HG02798 (cell line): ENCODE data around the gene NDUFS8.

ENCODE experiments used
- ATAC-seq: cut with Tn5 transposase; IDR thresholded peaks from one replicate; pipeline ENCODE4 v1.9.1; 2021; ENCODE audit warnings: mild to moderate bottlenecking; ENCODE audit not compliant: unreplicated experiment, poor library complexity

NDUFS8 gene

GRCh38 chr11:68047437-68048290 lies 17.2 kb downstream of the NDUFS8 start:
- ATAC-seq: no peak

- no peak for ATAC-seq
These were observed 18.4 kb downstream of the NDUFS8 start for GRCh38 chr11:68048681-68049508.

GRCh38 chr11:68049509-68050370 lies 19.3 kb downstream of the NDUFS8 start:
- ATAC-seq: no peak

GRCh38 chr11:68050371-68050841 lies 19.9 kb downstream of the NDUFS8 start:
- ATAC-seq: no peak

GRCh38 chr11:68051191-68052136 lies 21.0 kb downstream of the NDUFS8 start:
- ATAC-seq: no peak

GRCh38 chr11:68052137-68052873 lies 21.8 kb downstream of the NDUFS8 start:
- no peak for ATAC-seq

- no peak for ATAC-seq
These were observed 22.6 kb downstream of the NDUFS8 start for GRCh38 chr11:68053117-68053516.

GRCh38 chr11:68053981-68054812 lies 23.7 kb downstream of the NDUFS8 start:
- ATAC-seq: no peak

- ATAC-seq: no peak
These were observed 26.1 kb downstream of the NDUFS8 start for GRCh38 chr11:68056317-68057285.

GRCh38 chr11:68057807-68058206 lies 27.3 kb downstream of the NDUFS8 start:
- no peak for ATAC-seq

- ATAC-seq: no peak
These were observed 31.0 kb downstream of the NDUFS8 start for GRCh38 chr11:68061508-68061907.

- no peak for ATAC-seq
These were observed 34.4 kb downstream of the NDUFS8 start for GRCh38 chr11:68064926-68065325.

GRCh38 chr11:68065841-68066240 lies 35.4 kb downstream of the NDUFS8 start:
- ATAC-seq: no peak

- no peak for ATAC-seq
These were observed 36.3 kb downstream of the NDUFS8 start for GRCh38 chr11:68066742-68067141.

GRCh38 chr11:68067991-68068390 lies 37.5 kb downstream of the NDUFS8 start:
- ATAC-seq: no peak

GRCh38 chr11:68071281-68072048 lies 41.0 kb downstream of the NDUFS8 start:
- no peak for ATAC-seq
